Breast epithelium (tissue), 3 donors: Measurements from ENCODE around the gene FGFR3.

ENCODE experiments used
- POLR2A ChIP-seq: fragments of 450-650 bp; IDR thresholded peaks from one replicate; pipeline ENCODE4 v1.6.1; 2016; ENCODE audit warnings: antibody characterized with exemption, mild to moderate bottlenecking, moderate library complexity
- POLR2AphosphoS5 ChIP-seq, 3 donors: sonication (generic); formaldehyde crosslinking; IDR thresholded peaks; one replicate each; pipeline ENCODE4 v1.6.1; 2017; ENCODE audit warnings: antibody characterized with exemption in 3 of 3
- TF ChIP-seq, protein P1 (sequence below), 3 donors: fragments of 450-650 bp; IDR thresholded peaks; one replicate each; pipeline ENCODE4 v1.5.1; 2016 to 2017; ENCODE audit warnings: antibody characterized with exemption in 3 of 3, mild to moderate bottlenecking in 3 of 3, moderate library complexity in 3 of 3

DNA sequence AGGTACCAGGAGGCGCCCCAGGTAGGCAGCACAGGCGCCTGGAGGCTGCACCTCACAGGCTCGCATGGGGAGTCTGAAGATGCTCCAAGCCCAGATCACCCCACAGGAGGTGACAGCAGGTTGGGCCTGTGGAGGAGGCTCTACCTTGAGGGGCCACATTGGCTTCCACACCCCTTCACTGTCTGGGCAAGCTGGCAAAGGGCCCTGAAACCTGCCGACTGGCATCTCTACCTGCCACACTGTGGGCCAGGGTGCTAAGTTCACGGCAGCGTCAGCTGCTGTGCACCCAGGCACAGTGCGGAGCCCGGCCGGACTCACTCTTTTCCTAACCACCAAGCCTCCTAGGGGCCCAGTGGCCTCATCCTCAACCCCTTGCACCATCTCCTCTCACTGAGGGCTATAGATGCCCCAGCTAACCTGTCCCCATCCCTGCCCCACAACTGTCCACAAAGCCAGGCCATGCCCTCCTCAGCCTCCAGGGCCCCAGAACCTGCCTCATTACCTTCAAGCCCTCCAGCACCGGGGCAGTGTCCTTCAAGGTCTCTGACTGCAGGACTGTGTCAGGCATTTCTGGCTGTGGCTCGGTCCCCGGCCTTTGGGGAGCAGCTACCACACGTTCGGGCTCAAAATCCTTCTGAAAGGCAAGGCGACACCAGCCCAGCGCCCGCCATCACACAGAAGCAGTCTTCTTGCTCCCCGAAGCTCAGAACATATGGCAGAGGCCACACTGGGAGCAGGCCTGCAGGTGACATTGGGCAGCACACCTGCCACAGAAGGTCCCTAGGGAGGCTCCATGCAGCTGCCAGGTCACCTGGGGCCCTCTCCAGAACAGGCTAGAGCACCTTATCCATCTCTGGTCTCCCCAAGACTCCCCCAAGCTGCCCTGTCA, 28.8 kb downstream of the FGFR3 start:
- TF ChIP-seq POLR2A = no peak
- TF ChIP-seq, protein P1, sequence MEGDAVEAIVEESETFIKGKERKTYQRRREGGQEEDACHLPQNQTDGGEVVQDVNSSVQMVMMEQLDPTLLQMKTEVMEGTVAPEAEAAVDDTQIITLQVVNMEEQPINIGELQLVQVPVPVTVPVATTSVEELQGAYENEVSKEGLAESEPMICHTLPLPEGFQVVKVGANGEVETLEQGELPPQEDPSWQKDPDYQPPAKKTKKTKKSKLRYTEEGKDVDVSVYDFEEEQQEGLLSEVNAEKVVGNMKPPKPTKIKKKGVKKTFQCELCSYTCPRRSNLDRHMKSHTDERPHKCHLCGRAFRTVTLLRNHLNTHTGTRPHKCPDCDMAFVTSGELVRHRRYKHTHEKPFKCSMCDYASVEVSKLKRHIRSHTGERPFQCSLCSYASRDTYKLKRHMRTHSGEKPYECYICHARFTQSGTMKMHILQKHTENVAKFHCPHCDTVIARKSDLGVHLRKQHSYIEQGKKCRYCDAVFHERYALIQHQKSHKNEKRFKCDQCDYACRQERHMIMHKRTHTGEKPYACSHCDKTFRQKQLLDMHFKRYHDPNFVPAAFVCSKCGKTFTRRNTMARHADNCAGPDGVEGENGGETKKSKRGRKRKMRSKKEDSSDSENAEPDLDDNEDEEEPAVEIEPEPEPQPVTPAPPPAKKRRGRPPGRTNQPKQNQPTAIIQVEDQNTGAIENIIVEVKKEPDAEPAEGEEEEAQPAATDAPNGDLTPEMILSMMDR (IDR thresholded peaks at IDR 0.05) = no peak
- TF ChIP-seq POLR2AphosphoS5 (IDR thresholded peaks at IDR 0.05) = no peak
